SK-N-MC (cell line): ENCODE results near the gene RALGAPA2.

Experiments
- EZH2 ChIP-seq: fragments of 200-600 bp; sonication (generic); IDR thresholded peaks from one replicate; pipeline ENCODE4 v1.6.1; 2017; ENCODE audit warnings: antibody characterized with exemption
- POLR2AphosphoS5 ChIP-seq: IDR thresholded peaks from 2 replicates; pipeline ENCODE4 v1.6.1; 2012; ENCODE audit warnings: mild to moderate bottlenecking, low read depth, low read length, borderline replicate concordance

GRCh38 chr20:20462185-20462584 lies 250.3 kb downstream of the RALGAPA2 start:
- TF ChIP-seq EZH2, result no peak
- no peak for TF ChIP-seq POLR2AphosphoS5
